ENCODE measurements around the gene ATAT1.

Gene ATAT1

DNA sequence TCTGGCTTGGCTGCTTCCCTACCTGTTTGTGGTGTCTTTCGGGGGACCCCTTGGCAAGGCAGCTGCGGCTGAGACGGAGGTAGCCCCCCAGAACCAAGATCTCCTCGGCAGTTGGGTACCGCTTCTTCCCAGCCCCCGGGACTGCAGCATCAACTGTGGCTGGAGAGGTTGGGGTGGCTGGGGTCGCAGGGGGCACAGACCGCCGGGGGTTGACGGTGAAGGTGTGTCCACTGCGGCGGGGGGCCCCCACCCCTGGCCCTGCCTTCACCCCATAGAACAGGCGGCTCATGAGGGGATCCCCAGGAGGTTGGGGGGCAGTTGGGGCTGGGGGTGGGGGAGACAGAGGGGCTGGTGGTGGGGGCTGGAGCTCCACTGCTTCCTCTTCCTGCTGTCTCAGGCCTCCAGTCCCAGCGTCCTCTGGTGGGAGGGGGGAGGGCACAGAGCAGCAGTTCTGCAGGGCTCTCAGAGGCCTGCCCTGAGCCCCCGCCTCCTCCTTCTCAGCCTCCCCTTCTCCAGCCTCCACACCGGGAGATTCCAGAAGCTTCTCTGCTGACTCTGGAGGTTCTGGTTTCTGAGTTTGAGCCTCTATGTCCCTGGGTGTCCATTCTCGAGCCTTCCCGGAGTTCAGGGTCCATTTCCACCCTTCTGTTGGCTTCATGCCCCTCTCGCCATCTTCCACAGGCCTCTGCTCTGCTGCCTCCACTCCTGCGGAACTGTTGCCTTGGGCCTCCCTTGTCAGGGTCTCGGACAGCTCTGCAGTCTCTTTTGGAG is 57.9 kb downstream of the ATAT1 start:
- peak; percentile 71 for DNase-seq

DNA sequence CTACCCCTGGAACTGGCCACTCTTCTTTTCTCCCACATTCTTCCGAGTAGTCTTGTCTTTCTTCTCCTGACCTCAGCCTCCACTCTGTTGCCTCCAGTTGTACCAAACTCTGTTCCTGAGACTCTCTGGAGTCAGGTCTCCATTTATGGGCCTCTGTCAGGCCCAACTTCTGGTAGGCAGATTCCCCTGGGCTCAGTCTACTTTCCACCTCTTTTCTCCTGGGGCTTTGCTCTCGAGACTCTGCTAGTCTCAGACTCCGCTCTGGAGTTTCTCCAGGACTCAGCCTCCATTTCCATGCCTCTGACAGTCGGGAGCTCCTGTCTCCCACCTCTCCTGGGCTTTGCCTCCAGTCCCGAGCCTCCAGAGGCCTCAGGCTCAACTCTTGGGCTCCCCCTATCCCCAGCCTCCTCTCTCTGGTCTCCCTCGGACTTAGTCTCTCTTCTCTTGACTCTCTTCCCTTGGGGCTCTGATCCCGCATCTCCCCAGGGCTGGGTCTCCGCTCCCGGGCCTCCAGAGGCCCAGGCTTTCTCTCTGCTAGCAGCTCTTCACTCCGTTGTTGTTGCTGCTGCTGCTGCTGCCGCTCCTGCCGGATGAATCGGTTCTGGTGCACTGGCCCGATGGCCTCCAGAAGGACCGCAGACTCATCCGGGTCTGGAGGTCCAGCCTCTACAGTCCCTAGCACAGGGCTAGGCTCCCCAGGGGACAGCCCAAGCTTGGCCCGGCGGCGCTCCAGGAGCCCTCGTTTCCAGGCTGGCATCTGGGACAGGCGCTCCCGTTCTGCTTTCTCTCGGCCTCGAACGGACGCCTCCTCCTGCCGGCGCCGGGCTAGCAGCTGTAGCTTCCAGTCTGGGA is 58.7 kb downstream of the ATAT1 start:
- peak; percentile 44 for DNase-seq

DNA sequence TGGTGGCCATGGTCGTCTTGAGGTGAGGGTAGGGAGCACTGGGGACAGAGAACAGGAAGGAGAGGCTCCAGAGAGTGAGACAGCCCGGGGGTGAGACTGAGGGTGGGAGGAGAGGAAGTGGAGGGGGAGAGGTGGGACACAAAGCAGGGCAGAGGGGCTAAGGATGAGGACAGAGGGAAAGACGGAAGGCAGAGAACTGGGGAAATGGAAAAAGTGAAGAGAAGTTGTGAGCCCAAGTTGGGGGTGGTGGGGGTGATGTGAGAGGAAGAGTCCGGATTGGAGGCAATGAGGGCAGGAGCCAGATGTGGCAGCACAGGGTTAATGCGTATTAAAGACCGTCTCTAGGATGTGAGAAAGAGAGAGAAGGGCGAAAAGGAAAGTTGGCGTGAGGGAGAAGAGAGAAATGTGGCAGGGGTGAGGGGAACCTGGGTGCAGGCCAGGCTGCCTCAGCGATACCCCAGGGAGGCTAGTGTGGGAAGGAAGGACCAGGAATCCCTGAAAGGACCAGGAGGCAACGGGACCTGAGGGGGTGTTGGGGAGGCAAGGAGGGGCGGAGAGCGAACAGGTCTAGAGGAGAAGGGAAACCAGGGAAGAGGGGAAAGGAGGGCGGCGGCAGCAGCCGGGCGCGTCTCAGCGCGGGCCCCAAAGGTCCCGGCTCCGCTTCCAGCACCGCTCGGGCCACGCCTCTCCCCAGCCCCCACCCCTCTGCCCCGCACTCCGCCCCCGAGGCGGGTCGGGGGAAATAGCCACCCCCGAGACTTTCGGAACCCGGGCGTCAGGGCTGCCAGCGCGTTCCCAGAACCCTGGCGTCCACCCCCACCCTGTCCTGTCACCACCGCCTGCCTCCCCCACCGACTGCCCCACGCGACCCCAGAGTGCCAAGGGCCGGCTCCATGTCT is 59.6 kb downstream of the ATAT1 start, which contains the start of gene PPP1R18:
Gene PPP1R18 (minus strand): TSS at position 637 of the 899 bp plus-strand sequence. CDS start 627 bp downstream, at position 10.
- peak; percentile 81 for DNase-seq

DNA sequence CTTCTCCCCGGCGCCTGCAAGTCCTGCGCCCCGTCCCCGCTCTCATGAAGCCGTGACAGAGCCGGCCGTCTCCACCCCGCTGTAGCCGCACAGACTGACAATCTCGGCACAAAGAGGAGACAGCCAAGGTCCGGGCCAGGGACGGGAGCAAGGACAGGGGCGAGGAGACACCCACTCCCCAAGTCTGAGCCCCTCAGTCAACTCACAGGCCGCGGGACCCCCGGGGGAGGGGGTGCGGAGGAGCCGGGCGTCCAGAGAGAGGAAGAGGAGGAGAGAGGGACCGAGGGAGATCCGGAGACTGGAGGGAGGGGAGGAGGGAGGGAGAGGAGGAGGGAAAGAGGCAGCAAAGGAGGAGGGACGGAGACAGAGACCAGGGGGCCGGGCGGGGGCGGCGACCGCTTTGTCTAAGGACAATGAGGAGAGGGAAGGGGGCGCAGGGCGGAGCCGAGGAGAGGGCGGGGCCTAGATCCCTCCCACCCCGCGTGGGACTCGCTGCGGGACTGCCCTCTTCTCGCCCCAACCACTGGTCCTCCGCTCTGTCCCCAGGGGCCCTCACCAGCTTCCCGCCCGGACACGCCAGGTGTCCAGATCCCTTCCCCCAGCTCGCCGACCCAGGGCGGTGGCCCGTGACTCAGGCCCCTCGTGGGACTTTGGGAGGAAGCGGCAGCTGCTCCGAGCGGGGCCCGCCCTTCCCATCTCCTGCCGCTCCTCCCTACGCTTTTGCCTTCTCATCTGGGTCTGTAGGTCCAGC is 60.4 kb downstream of the ATAT1 start:
- peak; percentile 99 for DNase-seq

DNA sequence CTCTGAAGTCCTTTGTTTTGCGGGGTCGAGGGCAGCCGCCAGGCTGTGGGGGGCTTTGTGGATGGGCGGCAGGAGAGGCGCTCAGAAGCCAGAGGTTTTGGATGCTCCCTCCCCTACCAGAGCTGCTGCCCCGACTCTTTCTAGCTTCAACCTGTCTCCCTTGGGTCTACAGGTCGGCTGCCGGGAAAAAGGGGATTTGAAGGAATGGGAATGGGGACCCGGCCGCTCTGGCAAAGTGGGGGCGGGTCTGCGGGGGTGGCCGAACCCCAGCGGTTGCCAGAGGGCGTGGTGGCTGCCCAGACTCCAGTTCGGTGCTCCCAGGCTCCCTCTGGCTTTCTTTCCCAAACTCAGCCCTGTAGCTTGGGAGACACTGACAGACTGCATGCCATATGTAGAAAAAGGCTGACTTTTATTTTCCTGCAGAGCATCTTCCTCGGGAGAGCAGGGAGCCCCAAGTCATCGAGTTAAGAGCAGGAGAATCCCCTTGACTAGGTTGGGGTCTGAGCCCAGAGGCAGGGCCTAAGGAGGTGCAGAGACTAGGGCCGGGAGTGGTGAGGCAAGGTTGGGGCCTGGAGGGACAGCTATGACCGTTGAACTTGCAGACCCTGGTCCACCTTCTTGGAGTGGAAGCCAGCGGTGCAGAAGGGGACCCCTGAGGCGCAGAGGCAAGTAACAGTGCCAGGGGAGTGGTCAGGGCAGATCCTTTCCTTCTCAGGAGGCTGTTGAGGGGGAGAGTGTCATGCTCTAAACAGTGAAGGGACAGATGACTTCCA is 61.2 kb downstream of the ATAT1 start:
- peak; percentile 51 for DNase-seq

DNA sequence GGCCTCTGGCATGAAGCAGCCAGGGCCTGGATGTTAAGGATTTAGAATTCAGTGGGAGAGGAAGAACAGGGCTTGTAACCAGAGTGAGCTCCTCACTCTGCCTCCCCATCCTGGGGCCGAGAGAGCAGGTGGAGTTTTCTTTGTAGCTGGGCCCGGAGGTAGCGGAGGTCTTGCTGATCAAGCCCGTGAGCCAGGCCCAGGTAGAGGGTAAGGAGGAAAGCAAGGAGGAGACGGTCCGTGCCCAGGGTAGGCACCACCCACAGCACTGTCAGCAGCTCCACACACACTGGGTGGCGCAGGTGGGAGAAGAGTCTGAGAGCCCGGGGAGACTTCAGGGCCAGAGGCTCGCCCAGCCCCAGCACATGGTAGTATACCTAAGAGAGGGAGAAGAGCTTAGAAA is 61.9 kb downstream of the ATAT1 start:
- DNase-seq, result no peak

DNA sequence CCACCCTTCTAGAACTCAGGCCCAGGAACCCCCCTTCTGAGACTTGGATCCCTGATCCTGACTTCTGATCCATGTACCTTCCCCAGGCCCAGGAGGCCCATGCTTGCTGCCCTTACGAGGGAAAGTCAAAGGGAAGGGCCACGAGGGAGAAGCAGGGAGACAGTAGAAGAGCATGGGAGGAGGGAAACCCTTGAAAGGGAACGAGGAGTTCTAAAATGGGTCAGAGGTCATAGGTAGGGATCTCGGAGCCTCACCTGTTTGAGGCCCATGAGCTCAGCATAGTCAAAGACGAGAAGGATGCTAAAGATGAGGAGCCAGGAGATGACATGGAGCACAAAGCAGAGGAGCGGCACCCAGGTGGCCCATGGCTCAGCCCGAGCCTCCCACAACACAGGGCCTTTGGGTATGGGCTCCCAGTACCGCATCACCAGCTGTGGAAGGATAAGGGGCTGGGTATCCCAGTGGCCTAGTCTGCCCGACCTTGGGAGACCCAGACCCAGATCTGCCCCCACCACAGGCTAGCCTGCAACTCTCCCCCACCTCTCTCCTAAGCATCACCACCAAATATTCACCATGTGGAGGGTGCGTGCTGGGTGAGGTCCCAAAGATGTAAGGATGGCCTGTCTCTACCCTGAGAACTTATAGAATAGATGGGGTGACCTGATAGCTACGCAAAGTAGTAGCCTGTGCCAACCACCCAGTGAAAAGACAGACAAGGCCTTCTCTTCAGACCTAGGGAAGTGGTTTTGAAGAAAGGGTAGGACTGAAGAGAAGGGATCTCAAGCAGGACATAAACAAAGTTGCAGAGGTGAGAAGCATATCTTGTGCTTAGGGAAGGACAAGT is 62.6 kb downstream of the ATAT1 start:
- no peak for DNase-seq

DNA sequence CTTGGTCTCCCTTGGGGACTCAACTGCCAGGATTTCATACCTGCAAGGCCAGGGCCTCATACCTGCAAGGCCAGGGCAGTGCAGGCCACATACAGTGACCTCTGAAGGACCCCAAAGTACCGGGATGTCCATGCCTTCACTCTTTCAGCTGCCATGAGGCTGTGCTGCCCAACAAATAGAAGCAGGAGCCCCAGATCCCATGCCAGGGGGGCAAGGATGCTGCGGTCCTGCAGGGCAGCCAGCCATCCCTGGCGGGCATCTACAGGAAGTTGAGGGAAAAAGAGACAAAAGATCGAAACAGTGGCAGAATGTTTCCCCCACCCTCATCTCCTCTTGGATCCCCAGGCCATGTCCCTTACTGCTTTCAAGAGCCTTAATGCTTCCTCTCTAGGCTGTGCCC is 63.3 kb downstream of the ATAT1 start:
- no peak for DNase-seq

DNA sequence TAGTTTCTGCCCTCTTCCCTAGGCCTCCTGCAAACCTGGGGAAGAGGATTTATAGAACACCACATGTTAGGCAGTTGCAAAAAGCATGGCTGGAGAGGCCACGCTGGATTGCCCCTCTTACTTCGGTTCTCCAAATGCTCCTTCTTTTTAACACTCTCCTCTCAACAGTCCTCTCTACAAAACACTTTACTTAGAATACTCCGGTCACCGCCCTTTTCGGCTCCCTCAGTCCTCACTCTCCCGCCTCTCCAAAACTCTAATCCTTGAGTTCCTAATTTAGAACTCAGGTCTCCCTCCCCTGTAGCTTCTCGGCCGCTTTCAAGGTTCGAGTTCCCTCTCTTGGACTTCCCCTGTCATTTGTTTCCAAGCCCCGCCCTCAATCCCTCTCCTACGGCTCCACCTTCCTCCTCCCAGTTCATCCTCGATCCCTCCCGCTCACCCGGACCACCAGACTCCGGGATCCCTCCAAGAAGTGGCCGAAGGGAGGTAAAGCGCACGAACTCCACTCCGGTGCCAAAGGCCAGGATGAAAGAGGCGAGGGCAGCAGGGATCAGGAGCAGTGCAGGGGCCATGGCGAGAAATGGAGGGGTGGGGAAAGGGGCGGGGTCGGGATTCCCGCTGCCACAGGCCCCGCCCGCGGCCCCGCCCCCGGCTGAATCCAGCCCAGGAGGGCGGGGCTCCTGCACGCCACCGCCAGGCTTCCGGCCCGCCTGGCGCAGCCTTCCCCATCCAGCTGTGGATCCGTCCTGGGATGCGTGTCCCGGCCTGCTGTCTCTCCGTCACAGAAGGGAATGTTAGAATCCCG is 63.9 kb downstream of the ATAT1 start, which contains the start of gene NRM:
Gene NRM (minus strand): TSS at position 582 of the 805 bp plus-strand sequence. CDS start 10 bp downstream, at position 572.
- peak; percentile 89 for DNase-seq

DNA sequence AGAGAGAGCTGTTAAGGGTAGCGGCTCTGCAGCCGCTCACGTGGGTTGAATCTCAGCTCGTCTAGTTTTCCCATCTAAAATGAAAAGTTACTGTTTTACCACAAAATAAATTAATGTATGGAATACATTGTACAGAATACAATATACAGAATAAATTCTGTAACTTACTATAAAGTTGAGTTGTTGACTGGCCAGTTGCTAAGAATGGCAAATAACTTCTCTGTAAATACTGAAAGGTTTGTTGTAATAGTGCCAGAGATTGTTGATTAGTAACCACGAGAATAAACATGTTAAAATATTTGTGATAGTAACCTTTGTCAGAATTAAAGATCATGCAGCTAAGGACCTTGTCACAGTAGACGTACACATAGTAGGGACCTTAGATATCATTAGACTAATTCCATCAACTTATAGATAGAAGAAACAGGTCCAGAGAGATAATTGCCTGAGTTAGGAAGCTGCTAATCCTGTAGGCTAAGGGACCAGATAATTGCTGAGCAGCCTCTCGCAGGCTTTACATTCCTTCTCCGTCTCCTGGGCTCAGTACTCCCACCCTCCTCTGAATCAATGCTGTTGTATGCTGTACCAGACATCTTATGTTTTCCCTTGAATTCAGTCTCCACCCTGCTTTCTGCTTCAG is 64.7 kb downstream of the ATAT1 start:
- DNase-seq, result peak; percentile 41

Data from fibroblast of skin of back (primary cell).